ENCODE measurements around the gene ZNF169.

DNA sequence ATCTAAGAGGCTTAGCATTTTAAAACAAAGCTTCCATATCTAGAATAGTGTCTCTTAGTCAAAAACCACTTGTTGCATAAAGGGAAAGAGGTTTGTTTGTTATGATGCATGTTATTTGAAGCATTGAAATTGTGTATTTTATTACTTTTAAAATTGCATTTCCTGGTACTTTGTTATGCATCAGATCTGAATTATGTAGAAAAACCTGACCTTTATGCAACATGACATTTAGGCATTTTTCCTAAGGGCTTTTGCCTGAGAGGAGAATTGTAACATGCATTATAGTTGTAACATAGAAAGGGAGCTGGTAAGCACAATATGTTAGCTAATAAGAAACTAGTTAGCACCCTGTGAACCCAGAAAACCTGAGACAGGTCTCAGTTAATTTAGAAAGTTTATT, 22.0 kb downstream of the ZNF169 start:
- TF ChIP-seq, protein P1, sequence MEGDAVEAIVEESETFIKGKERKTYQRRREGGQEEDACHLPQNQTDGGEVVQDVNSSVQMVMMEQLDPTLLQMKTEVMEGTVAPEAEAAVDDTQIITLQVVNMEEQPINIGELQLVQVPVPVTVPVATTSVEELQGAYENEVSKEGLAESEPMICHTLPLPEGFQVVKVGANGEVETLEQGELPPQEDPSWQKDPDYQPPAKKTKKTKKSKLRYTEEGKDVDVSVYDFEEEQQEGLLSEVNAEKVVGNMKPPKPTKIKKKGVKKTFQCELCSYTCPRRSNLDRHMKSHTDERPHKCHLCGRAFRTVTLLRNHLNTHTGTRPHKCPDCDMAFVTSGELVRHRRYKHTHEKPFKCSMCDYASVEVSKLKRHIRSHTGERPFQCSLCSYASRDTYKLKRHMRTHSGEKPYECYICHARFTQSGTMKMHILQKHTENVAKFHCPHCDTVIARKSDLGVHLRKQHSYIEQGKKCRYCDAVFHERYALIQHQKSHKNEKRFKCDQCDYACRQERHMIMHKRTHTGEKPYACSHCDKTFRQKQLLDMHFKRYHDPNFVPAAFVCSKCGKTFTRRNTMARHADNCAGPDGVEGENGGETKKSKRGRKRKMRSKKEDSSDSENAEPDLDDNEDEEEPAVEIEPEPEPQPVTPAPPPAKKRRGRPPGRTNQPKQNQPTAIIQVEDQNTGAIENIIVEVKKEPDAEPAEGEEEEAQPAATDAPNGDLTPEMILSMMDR (IDR thresholded peaks at IDR 0.05; ENCODE audit: low read length): no peak
- TF ChIP-seq EZH2 (optimal IDR thresholded peaks at IDR 0.05; ENCODE audit: low read depth, low read length): no peak
- no peak for TF ChIP-seq EZH2phosphoT487 (IDR thresholded peaks at IDR 0.05; ENCODE audit: low read length)
